HG02610 (cell line): ENCODE results near the gene ANKRD16.
"Not testable (repeated sequence)": the region's sequence is repeated elsewhere in the genome, so short reads cannot be mapped to it uniquely, and the experiment has no call there.

ENCODE experiments used
- ATAC-seq: cut with Tn5 transposase; IDR thresholded peaks from one replicate; pipeline ENCODE4 v1.9.1; 2021; ENCODE audit warnings: mild to moderate bottlenecking, moderate library complexity; ENCODE audit not compliant: unreplicated experiment

Gene ANKRD16

DNA sequence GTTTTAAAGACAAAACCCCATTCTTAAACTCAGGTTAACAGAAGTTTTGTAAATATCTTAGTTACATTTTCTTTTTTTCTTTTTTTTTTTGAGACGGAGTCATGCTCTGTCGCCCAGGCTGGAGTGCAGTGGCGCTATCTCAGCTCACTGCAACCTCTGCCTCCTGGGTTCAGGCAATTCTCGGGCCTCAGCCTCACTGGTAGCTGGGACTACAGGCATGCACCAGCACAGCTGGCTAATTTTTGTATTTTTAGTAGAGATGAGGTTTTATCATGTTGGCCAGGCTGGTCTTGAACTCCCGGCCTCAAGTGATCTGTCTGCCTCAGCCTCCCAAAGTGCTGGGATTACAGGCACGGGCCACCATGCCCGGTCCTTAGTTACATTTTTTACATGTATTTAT, 12.7 kb downstream of the ANKRD16 start:
- not testable (repeated sequence) for ATAC-seq

DNA sequence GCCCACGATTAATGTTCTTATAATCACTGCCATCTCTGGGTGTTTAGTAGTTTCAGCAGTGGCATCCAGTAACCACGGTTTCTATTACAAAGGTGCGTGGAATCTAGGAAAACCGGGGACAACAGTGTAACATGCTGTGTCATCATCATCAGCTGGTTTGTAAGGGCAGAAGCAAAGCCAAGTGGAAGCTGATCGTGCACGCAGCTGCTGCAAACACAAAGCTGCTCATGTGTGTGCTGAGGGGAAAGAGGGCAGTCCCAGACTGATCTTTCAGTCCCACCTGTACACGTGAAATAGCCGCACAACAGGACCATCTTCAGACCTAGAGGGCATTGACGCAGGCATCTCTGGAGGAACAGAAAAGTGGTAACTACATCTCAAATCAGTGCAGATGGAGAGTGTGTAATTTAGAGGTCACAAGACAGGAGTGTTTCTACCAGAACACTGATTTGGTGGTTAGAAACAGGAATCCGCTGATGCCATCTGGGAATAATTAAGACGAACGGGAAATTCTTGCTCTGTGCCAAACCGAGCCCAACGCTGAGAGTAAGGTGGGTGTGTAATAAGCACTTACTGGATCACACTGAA, 13.4 kb downstream of the ANKRD16 start:
- no peak for ATAC-seq

DNA sequence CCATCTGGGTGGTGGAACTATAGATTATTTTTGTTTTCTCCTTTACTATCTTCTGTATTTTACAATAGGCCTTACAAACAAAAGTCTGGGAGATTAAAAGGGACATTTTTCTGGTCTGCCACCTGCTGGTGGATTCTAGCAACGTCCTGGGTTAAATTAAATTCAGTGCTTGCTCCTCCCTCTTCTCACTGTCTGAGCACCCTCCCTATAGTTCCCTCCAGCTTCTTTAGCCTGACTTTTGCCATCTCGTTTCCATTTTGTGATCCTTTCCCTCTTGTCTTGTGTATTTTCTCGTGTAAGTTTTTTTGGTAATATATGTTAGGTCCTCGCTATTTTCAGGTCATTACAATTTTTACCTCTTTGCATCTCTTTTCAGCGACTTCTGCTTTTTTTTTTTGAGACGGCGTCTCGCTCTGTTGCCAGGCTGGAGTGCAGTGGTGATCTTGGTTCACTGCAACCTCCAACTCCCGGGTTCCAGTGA, 16.1 kb downstream of the ANKRD16 start:
- peak; percentile 78 for ATAC-seq

DNA sequence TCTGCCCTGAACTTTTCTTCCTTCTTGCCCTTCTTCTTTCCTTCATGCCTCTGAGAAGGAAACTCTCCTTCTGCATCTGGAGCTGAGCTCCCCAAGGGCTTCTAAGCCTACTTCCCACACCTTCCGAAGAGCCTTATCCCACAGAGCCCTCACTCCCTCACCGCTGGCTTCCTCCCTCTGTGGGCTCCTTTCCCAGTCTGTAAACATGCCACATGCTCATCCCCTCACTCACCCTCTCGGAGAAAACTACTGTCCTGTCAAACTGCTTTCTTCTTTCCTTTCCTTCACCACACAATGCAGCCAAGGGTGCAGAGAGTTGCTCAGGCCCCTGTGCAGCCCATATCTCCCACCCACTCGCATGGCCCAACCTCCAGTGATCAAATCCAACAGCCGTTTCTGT, 18.1 kb downstream of the ANKRD16 start:
- ATAC-seq = no peak

DNA sequence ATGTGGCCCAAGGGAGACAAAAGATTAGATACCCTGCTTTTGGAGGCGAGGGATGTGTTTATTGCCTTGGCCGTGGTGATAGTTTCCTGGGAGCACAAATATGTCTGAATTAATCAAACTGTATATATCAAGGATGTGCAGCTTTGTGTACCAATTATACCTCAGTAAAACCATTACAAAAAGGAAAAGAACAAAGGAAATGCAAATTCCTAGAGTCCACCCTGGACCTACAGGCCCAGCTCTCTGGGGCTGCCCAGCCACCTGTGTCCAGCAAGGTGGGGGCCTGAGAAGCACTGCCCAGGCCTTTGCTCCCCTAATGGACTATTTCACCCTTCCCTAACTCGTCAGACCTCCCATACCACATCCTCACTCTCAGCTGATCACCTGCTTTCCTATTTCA, 20.5 kb downstream of the ANKRD16 start:
- ATAC-seq = no peak

DNA sequence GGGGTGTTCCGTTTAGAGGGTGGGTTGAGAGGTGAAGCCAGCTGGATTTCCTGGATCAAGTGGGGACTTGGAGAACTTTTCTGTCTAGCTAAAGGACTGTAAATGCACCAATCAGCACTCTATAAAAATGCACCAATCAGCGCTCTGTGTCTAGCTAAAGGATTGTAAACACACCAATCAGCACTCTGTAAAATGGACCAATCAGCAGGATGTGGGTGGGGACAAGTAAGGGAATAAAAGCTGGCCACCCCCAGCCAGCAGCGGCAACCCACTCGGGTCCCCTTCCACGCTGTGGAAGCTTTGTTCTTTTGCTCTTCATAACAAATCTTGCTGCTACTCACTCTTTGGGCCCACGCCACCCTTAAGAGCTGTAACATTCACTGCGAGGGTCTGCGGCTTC, 21.3 kb downstream of the ANKRD16 start:
- not testable (repeated sequence) for ATAC-seq

DNA sequence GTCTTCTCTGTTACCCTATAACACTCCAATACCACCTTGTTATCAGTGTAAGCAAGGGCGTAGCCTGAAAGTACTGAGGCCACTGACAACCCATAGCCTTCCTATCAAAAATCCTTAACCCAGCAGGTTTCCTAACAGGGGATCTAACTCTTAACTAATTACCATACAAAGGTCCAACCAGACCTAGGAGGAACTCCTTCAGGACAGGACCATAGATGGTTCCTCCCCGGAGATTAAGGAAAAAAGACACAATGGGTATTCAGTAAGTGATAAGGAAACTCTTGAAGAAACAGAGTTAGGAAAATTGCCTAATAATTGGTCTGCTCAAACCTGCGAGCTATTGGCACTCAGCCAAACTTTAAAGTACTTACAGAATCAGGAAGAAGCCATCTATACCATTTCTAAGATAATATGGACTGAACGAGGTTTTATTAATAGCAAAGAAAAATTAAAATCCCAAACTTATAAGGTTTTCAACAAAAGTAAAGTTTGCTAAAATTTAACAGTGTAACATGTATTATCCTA, 22.5 kb downstream of the ANKRD16 start:
- not testable (repeated sequence) for ATAC-seq

DNA sequence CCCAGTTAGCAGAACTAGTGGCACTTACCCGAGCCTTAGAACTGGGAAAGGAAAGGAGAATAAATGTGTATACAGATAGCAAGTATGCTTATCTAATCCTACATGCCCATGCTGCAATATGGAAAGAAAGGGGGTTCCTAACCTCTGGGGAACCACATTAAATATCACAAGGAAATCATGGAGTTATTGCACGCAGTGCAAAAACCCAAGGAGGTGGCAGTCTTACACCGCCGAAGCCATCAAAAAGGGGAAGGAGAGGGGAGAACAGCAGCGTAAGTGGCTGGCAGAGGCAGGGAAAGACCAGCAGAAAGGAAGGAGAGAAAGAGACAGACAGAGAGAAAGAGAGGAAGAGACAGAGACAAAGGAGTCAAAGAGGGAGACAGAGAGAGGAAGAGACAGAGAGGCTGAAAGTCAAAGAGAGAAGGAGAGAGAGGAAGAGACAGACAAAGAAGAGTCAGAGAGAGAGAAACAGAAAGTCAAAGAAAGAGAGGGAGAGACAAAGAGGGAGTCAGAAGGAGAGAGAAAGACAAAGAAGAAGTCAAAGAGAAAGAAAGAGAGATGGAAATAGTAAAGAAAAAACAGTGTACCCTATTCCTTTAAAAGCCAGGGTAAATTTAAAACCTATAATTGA, 23.1 kb downstream of the ANKRD16 start:
- ATAC-seq = not testable (repeated sequence)

DNA sequence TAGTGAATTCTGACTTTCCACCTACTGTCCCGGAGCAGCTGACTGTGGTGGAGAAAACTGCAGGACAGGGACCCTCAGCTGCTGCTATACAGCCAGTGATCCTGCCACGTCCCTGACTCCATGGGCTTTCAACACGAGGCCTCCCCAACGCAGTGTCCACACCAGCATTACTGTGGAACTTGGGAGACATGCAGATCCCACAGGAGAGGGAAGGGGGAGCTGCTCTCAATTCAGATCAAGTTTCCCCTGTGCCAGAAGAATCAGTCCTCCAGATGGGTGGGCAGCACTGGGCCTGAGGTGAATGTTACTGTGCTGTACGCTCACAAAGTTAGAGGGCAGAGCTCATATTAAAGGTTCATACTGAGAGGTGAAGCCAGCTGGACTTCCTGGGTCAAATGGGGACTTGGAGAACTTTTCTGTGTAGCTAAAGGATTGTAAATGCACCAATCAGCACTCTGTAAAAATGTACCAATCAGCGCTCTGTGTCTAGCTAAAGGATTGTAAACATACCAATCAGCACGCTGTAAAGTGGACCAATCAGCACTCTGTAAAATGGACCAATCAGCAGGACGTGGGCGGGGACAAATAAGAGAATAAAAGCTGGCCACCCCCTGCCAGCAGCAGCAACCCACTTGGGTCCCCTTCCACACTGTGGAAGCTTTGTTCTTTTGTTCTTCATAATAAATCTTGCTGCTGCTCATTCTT, 26.6 kb downstream of the ANKRD16 start:
- not testable (repeated sequence) for ATAC-seq

DNA sequence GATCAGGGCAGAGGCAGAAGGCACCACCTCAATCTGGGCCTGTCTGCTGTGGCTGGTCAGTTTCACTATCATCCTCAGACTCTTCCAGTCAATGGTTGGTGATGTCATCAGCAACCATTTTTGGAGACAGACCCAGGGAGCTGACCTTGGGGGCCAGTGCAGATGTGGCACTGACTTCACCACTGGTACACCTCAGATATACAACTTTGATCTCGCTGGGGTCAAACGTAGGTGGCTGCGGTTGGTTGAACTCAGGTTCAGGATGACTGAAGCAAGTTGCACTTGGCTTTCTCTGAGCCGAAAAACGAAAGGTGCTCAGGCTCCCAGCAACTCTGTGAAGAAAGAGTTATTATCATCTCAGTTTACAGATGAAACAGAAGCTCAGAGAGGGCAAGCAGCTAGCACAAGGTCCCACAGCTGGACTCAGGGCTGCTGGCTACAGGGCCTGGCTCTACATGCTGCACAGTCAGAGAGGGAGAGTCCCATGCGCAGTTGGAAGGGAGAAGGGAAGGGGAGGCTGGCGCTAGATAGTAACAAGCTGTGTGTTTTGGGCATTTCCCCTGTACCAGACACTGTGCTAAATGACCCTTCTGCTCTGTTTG, 27.2 kb downstream of the ANKRD16 start:
- peak; percentile 92 for ATAC-seq

DNA sequence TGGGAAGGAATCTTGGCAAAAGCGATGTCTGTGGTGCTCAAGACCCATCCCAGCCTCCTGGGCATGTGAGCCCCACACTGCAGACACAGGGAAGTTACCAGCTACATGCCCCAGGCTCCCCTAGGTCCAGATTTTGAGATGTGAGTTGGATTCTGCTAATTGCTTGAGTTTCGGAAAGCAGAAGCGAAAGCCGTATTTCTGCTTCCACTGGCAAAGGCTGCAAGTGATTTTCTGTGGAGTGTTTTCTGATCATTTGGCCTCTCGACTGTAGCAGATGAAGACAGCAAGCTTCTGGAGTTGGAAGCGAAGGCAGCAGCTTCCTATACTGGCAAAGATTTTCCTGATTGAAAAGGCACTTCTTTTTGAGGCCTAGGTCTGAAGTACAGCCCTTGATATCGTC, 29.6 kb downstream of the ANKRD16 start:
- no peak for ATAC-seq

DNA sequence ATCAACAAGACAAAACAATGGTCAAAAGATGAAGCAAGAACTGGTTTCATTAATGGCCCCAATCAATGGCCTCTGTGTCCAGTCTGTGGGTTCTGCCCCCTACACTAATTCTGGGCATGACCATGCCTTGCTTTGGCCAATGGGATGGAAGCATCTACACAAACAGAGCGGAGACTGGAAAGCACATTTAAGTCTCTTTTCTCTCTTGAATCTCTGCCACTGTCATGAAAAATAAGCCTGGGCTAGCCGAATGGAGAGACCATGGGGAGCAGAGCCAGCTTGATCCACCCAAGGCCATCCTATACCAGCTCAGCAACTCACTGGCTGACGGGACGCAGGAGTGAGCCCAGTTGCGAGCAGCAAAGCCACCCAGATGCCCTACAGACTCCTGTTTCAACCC, 30.9 kb downstream of the ANKRD16 start:
- no peak for ATAC-seq

DNA sequence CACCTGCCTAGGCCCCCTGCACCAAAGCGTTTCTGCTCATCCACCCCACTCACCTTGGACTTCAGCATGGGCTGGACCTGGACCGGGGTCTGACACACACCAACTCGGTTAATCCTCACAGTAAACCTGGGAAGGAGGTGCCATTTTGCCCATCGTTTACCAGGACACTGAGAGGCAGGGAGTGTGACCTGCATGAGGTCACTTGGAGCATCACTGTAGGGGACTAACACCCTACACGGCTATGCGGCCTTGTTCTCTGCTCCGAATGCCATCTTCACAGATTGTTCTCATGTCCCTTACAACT, 33.0 kb downstream of the ANKRD16 start:
- no peak for ATAC-seq

DNA sequence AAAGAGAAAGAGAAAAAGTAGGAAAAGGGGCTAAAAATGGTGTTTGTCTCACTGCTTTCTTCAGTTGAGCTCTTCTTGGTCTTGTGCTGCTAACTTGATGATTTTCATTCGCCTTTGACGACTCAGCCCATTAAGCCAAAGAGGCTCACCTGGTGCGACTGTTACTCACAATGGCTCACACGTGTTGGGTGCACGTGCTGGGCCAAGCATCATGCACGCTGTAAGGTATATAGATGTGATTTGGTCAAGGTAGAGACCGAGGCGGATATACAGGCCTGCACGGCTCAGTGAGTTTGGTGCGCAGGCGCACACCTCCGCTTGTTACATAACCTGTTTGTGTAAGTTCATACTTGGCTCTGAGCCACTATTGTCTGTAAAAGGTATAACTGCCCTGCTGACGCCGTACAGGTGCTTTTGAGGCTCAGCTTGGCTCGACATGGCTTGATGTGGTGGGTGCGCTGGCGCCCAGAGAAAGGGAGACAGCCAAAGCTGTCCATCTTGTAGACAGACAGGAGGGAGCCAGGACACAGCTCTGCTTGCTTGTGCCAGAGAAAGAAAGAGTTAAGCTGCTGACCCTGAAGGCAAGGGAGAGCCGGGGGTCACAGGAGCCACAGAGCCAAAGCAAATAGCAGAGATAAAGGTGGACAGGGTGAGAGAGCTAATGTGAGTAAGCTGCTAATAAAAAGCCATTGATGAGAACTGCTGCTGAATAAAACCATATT, 33.6 kb downstream of the ANKRD16 start:
- no peak for ATAC-seq

DNA sequence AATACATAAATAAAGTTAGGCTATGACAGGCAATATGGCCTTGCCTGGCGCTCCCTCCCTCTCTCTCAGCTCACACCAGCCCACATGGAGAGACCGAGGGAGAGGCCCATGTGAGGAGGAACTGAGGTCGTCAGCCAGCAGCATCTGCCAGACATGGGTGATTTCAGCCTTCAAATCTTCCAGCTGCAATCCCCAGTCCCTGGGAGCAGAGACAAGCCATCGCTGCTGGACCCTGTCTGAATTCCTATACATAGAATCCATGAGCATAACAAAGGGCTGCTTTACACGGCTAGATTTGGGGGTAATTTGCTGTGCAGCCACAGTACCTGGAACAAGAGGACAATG, 35.6 kb downstream of the ANKRD16 start:
- no peak for ATAC-seq

DNA sequence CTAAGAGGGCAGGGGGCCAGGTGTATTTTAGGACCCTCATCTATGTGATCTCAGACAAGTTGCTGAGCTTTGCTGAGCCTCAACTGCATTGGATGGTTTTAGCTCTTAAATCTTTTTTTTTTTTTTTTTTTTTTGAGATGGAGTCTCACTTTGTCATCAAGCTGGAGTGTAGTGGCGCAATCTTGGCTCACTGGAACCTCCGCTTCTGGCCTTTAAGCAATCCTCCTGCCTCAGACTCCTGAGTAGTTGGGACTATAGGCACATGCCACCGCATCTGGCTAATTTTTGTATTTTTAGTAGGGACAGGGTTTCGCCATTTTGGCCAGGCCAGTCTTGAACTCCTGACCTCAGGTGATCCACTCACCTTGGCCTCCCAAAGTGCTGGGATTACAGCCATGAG, 43.0 kb downstream of the ANKRD16 start:
- not testable (repeated sequence) for ATAC-seq

DNA sequence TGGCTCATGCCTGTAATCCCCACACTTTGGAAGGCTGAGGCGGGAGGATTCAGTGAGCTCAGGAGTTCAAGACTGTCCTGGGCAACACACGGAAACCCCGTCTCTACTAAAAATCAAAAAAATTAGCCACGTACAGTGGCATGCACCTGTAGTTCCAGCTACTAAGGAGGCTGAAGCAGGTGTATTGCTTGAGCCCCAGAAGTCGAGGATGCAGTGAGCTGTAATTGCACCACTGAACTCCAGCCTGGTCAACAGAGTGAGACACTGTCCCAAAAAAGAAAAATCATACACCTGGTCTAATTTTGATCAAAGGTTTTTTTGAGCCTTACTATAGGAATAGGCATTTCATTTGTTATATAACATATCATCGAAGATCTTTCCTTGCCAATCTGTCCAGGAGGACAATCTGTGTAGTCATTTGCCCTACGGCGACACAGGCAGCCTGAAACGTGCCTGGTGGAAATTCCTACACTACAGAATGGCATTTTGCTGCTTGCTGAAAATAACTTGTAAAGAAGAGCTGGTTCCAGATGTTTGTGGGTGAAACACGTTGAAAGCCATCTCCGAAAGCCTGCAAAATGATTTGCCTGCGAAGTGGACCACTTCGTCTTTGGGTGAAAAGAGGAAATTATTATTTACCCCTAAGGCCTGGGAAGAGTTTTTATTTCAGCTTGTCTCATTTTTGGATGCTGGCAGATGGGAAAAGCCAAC, 45.2 kb downstream of the ANKRD16 start:
- no peak for ATAC-seq

DNA sequence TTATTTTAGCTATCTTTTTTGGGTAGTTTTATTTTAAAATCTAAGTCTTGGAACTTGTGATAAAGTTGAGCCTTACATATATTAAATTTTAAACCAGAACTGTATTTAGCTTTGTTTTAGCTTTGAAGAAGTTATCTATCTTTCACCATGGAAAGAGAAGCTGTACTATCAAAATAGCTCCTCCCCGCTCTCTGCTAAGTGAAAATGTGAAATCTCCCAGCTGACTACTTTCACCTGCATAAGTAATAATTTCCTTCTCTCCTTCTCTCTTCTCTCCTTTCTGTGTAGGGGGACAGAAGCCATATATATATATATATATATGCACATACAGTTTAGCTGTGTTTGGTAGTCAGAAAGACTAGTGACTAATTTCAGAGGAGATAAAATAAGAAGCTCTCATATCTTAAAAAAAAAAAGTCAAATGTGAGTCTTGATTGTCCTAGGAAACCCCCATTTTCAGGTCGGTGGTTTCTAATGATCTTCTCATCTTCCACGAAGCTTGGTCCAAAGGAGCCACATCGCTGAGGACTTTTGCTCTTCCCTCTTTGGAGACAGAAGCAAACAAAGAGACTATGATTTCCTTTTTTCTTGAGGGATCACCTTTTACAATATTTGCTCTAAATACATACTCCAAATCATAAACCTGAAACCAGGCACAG, 45.9 kb downstream of the ANKRD16 start:
- no peak for ATAC-seq

DNA sequence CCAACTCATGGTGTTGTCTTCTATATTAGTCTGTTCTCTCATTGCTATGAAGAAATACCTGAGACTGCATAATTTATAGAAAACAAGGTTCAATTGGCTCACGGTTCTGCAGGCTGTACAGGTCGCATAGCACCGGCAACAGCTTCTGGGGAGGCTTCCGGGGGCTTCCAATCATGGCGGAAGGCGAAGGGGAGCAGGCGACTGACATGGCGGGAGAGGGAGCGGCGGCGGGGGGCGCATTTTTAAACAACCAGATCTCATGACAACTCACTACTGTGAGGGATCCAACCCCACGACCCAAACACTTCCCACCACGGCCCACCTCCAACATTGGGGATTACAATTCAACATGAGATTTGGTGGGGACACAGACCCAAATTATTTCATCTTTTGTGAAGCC, 47.7 kb downstream of the ANKRD16 start:
- ATAC-seq = no peak
